Mesodermal cell (in vitro differentiated cells): ENCODE measurements around the gene OXCT2.

Source experiments
- H3K27ac ChIP-seq: 2 replicates; pipeline ENCODE4 v1.7.0; 2013; ENCODE audit warnings: mild to moderate bottlenecking, low read depth, low read length, moderate library complexity; ENCODE audit not compliant: severe bottlenecking
- H3K36me3 ChIP-seq: 2 replicates; pipeline ENCODE4 v1.7.1; 2013; ENCODE audit warnings: mild to moderate bottlenecking, low read length, moderate library complexity; ENCODE audit not compliant: control insufficient read depth, insufficient read depth
- H3K4me1 ChIP-seq: one replicate; pipeline ENCODE4 v1.7.1; 2013; ENCODE audit warnings: mild to moderate bottlenecking, low read length; ENCODE audit not compliant: insufficient read depth, control insufficient read depth, poor library complexity, severe bottlenecking
- H3K4me3 ChIP-seq: 2 replicates; pipeline ENCODE4 v1.7.0; 2013; ENCODE audit warnings: low read length, control low read depth, mild to moderate bottlenecking; ENCODE audit not compliant: insufficient read depth, poor library complexity, severe bottlenecking; ENCODE audit errors: extremely low read depth
- H3K9me3 ChIP-seq: 2 replicates; pipeline ENCODE4 v1.7.1; 2013; ENCODE audit warnings: mild to moderate bottlenecking, low read length, moderate library complexity; ENCODE audit not compliant: control insufficient read depth
- WGBS, 2 experiments: methylation state at CpG; one replicate each; pipeline ENCODE4 v1.1.5; 2013; ENCODE audit warnings: missing lambda C conversion rate in 2 of 2; ENCODE audit not compliant: insufficient coverage in 2 of 2; 5-methylcytosine and 5-hydroxymethylcytosine counted together

The OXCT2 gene

GRCh38 chr1:39729842-39730241 is 41.3 kb downstream of the OXCT2 start:
- no peaks in the 10 kb centered on the region for H3K4me1 ChIP-seq
- H3K4me3 ChIP-seq, result no peak overlapping the region
- H3K9me3 ChIP-seq, result no peaks in the 10 kb centered on the region
- H3K36me3 ChIP-seq, result no peaks in the 10 kb centered on the region
- no peak overlapping the region for H3K27ac ChIP-seq
- 59 to 63% methylated on average over 2 of the region's 4 CpGs for WGBS, 2 experiments

GRCh38 chr1:39729030-39729429 is 42.1 kb downstream of the OXCT2 start:
- 69 to 89% methylated on average over 2 to 3 of the region's 3 CpGs for WGBS, 2 experiments
- Histone ChIP-seq H3K4me1 (no peaks in the 10 kb centered on the region), H3K27ac (no peak overlapping the region)

GRCh38 chr1:39727932-39728317 is 43.2 kb downstream of the OXCT2 start:
- Histone ChIP-seq H3K27ac (no peak overlapping the region), H3K9me3 (no peaks in the 10 kb centered on the region), H3K36me3 (no peaks in the 10 kb centered on the region), H3K4me3 (no peak overlapping the region), H3K4me1 (no peaks in the 10 kb centered on the region)
- 68 to 73% methylated on average over 9 to 13 of the region's 14 CpGs for WGBS, 2 experiments

More at GRCh38 chr1:39729030-39729429, 42.1 kb downstream of the OXCT2 start:
- H3K36me3 ChIP-seq, result no peaks in the 10 kb centered on the region
- H3K9me3 ChIP-seq, result no peaks in the 10 kb centered on the region
- H3K4me3 ChIP-seq, result no peak overlapping the region

- H3K4me1 ChIP-seq, result no peaks in the 10 kb centered on the region
- 45 to 53% methylated on average over 8 to 9 of the region's 10 CpGs for WGBS, 2 experiments
- no peaks in the 10 kb centered on the region for H3K36me3 ChIP-seq
- H3K4me3 ChIP-seq, result no peak overlapping the region
- H3K9me3 ChIP-seq, result no peaks in the 10 kb centered on the region
- H3K27ac ChIP-seq, result no peak overlapping the region
Observed at GRCh38 chr1:39727221-39727931, 43.8 kb downstream of the OXCT2 start.

- H3K27ac ChIP-seq, result no peak overlapping the region
- H3K9me3 ChIP-seq, result no peaks in the 10 kb centered on the region
- no peaks in the 10 kb centered on the region for H3K4me1 ChIP-seq
- H3K4me3 ChIP-seq, result no peak overlapping the region
- WGBS, 2 experiments, result no CpG with 5 or more reads among the region's 3 CpGs
- H3K36me3 ChIP-seq, result no peaks in the 10 kb centered on the region
Observed at GRCh38 chr1:39726600-39726999, 44.5 kb downstream of the OXCT2 start.

DNA sequence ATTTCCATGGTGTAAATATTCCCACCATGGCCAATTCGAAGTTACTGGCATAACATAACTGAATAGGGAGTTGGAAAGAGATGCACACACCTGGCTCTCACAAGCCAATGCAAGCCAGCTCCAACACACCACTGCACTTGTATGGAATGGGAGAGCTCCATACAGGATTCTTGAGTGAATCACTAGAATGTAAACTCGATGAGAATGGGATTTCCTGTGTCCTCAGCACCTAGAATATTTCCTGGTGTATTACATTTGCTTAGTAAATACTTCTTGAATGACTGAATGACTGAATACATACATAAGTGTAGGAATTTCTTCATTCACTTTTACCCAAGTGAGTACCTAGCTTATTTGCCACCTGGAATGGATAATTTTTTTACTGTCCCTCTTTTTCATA is 48.7 kb downstream of the OXCT2 start:
- no peak overlapping the region for H3K27ac ChIP-seq

DNA sequence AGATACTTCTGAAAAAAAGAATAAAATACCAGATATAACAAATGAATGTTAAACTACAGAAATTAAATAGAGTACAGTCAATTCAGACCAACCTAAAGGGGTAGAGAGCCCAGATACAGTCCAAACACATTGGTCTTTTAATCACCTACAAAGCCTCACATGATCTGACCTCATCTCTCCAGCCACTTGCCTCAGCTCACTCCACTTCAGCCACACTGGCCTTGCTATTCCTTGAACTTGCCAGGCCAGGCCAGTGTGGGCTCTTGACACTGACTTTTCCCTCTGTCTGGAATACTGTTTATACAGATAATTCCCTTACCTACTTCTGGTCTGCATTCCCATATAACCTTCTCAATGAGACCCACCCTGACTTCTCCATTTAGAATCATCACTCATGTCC is 49.5 kb downstream of the OXCT2 start:
- no peaks in the 10 kb centered on the region for H3K36me3 ChIP-seq
- H3K4me3 ChIP-seq, result no peak overlapping the region

More for the DNA sequence above, 48.7 kb downstream of the OXCT2 start:
- no CpG with 5 or more reads among the region's 2 CpGs for WGBS, 2 experiments
- no peaks in the 10 kb centered on the region for H3K9me3 ChIP-seq
- no peaks in the 10 kb centered on the region for H3K36me3 ChIP-seq
- H3K4me3 ChIP-seq, result no peak overlapping the region
- no peaks in the 10 kb centered on the region for H3K4me1 ChIP-seq

GRCh38 chr1:39720094-39720999 is 50.8 kb downstream of the OXCT2 start:
- 46 to 48% methylated on average over 6 to 7 of the region's 7 CpGs for WGBS, 2 experiments
- H3K4me3 ChIP-seq, result no peak overlapping the region
- H3K27ac ChIP-seq, result no peak overlapping the region
- no peaks in the 10 kb centered on the region for H3K36me3 ChIP-seq
- H3K9me3 ChIP-seq, result no peaks in the 10 kb centered on the region
- H3K4me1 ChIP-seq, result no peaks in the 10 kb centered on the region

More for the DNA sequence above, 49.5 kb downstream of the OXCT2 start:
- Histone ChIP-seq H3K9me3 (no peaks in the 10 kb centered on the region), H3K27ac (no peak overlapping the region), H3K4me1 (no peaks in the 10 kb centered on the region)
